ENCODE results near the gene ECHDC1. TPM values are rescaled to one million over a fixed set of nuclear protein-coding genes. Genes with fewer than 3 reads are reported as not detected.

Gene ECHDC1
- total RNA-seq, 1 experiment from 2014 or later: 60.0 TPM

GRCh38 chr6:127301199-127301700 is 42.2 kb downstream of the ECHDC1 start (continued):
- no peak for TF ChIP-seq IRF2 (CRISPR knock-in tag; IDR thresholded peaks at IDR 0.05; ENCODE audit: borderline replicate concordance, low read depth)
- TF ChIP-seq NFYB (CRISPR knock-in tag; conservative IDR thresholded peaks at IDR 0.05; ENCODE audit: low read depth): no peak
- TF ChIP-seq E2F4 (CRISPR knock-in tag; IDR thresholded peaks at IDR 0.05; ENCODE audit: borderline replicate concordance, low read depth): no peak
- TF ChIP-seq EMX1 (CRISPR knock-in tag; IDR thresholded peaks at IDR 0.05): no peak
- TF ChIP-seq ESRRA (CRISPR knock-in tag; IDR thresholded peaks at IDR 0.05; ENCODE audit: borderline replicate concordance): no peak
- no peak for TF ChIP-seq HMGXB4 (CRISPR knock-in tag; IDR thresholded peaks at IDR 0.05)

GRCh38 chr6:127300411-127300810 is 43.0 kb downstream of the ECHDC1 start:
- H3K36me3 Mint-ChIP-seq: peaks cover 18% of the 10 kb centered on the region
- peak; percentile 69 for ATAC-seq
- peak overlapping the region; percentile 29; the same call in 1 of the 2 replicates for H3K27ac Mint-ChIP-seq
- no peaks in the 10 kb centered on the region for H3K27me3 Mint-ChIP-seq (ENCODE audit: low read depth)
- ChIA-PET CTCF (interaction anchor here (1.4 to 2.3 kb wide), 2 partner anchors 34 to 120 kb away, joined by 5 to 10 read pairs; partner anchors contain the start of gene RNF146), POLR2A (no interaction called here)
- DNase-seq (ENCODE audit: low spot score): no peak
- peaks cover 15% of the 10 kb centered on the region for H3K4me1 Mint-ChIP-seq
- no peak overlapping the region for H3K4me3 Mint-ChIP-seq
- peaks cover 10% of the 10 kb centered on the region for H3K9me3 Mint-ChIP-seq
- no peak for TF ChIP-seq ATF2 (CRISPR knock-in tag; IDR thresholded peaks at IDR 0.05; ENCODE audit: borderline replicate concordance, low read depth)
- no peak for TF ChIP-seq GTF2I (CRISPR knock-in tag; conservative IDR thresholded peaks at IDR 0.05)
- no peak for TF ChIP-seq CDX4 (CRISPR knock-in tag; IDR thresholded peaks at IDR 0.05; ENCODE audit: borderline replicate concordance)
- TF ChIP-seq ZNF317 (CRISPR knock-in tag; IDR thresholded peaks at IDR 0.05; ENCODE audit: borderline replicate concordance, low read depth): no peak
- no peak for TF ChIP-seq OVOL2 (CRISPR knock-in tag; IDR thresholded peaks at IDR 0.05; ENCODE audit: borderline replicate concordance)
- TF ChIP-seq CBFB (CRISPR knock-in tag; IDR thresholded peaks at IDR 0.05; ENCODE audit: low read depth): no peak
- TF ChIP-seq ZNF281 (CRISPR knock-in tag; IDR thresholded peaks at IDR 0.05): no peak
- TF ChIP-seq FOXP1 (CRISPR knock-in tag; IDR thresholded peaks at IDR 0.05; ENCODE audit: borderline replicate concordance): no peak
- TF ChIP-seq CREB1 (CRISPR knock-in tag; IDR thresholded peaks at IDR 0.05): no peak
- no peak for TF ChIP-seq ZNF425 (CRISPR knock-in tag; conservative IDR thresholded peaks at IDR 0.05)
- no peak for TF ChIP-seq ZSCAN18 (CRISPR knock-in tag; IDR thresholded peaks at IDR 0.05)
- TF ChIP-seq SOX15 (CRISPR knock-in tag; IDR thresholded peaks at IDR 0.05): no peak
- no peak for TF ChIP-seq MYBL2 (CRISPR knock-in tag; IDR thresholded peaks at IDR 0.05)
- no peak for TF ChIP-seq JAZF1 (CRISPR knock-in tag; IDR thresholded peaks at IDR 0.05)
- TF ChIP-seq ZNF396 (CRISPR knock-in tag; IDR thresholded peaks at IDR 0.05; ENCODE audit: borderline replicate concordance): no peak
- no peak for TF ChIP-seq PREB (CRISPR knock-in tag; IDR thresholded peaks at IDR 0.05; ENCODE audit: borderline replicate concordance)
- no peak for TF ChIP-seq NR2C2 (CRISPR knock-in tag; IDR thresholded peaks at IDR 0.05)
